ENCODE measurements around the gene FARS2.

DNA sequence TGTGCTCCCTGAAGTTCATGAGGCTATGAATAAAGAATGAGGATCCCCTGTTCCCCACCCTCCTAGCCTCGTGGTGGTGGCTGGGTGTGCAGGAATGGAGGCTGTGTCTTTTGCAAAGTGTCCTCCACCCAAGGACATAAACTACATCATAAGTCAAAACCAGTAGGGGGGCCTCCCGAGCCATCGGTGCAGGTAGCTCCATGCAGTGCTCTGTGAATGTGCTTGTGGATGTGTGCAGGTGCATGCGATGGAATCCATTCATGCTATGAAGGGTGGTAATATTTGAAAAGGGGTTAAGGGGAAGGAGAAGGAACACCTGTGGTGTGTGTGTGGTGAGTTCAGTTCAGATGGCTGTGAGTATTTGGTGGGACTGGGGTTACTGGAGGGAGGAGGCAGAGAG, 548.1 kb downstream of the FARS2 start:
- TF ChIP-seq, protein P1, sequence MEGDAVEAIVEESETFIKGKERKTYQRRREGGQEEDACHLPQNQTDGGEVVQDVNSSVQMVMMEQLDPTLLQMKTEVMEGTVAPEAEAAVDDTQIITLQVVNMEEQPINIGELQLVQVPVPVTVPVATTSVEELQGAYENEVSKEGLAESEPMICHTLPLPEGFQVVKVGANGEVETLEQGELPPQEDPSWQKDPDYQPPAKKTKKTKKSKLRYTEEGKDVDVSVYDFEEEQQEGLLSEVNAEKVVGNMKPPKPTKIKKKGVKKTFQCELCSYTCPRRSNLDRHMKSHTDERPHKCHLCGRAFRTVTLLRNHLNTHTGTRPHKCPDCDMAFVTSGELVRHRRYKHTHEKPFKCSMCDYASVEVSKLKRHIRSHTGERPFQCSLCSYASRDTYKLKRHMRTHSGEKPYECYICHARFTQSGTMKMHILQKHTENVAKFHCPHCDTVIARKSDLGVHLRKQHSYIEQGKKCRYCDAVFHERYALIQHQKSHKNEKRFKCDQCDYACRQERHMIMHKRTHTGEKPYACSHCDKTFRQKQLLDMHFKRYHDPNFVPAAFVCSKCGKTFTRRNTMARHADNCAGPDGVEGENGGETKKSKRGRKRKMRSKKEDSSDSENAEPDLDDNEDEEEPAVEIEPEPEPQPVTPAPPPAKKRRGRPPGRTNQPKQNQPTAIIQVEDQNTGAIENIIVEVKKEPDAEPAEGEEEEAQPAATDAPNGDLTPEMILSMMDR (IDR thresholded peaks at IDR 0.05), result no peak
- TF ChIP-seq POLR2A (IDR thresholded peaks at IDR 0.05) (no peak), POLR2AphosphoS5 (IDR thresholded peaks at IDR 0.05) (no peak)
